H1 (cell line): ENCODE results near the gene HNF4A. TPM values are rescaled to one million over a fixed set of nuclear protein-coding genes. Genes with fewer than 3 reads are reported as not detected.

Experiments used
- CTCF ChIA-PET: fragments of 300-600 bp; sonication (Branson Sonifier 250); formaldehyde crosslinking; loops from one replicate; lab custom pipeline; 2021; ENCODE audit not compliant: partially characterized antibody; lab: Charles Lee
- POLR2A ChIA-PET: fragments of 300-600 bp; sonication (Branson Sonifier 250); formaldehyde crosslinking; loops from one replicate; lab custom pipeline; 2021; ENCODE audit warnings: inconsistent platforms; ENCODE audit not compliant: partially characterized antibody; lab: Charles Lee
- DNase-seq, 2 experiments: peaks; one replicate each; pipeline versions ENCODE4 v3.0.0 to v3.0.0-alpha.2; 2010 to 2022; ENCODE audit warnings: low spot score in 2 of 2, low read depth in 1 of 2, mixed read lengths in 1 of 2
- FAIRE-seq: peaks from 2 replicates; lab custom pipeline; 2011; peaks lifted over from hg19 to GRCh38; lab: Jason Lieb, UNC
- H2AFZ ChIP-seq: 2 replicates; pipeline ENCODE4 v1.8.1; 2012; ENCODE audit warnings: low read length, inconsistent platforms
- H2AK5ac ChIP-seq: 2 replicates; pipeline ENCODE4 v1.6.1; 2013; ENCODE audit warnings: low read depth, low read length
- H2BK120ac ChIP-seq: replicated peaks from 2 replicates; pipeline ENCODE3; 2013; ENCODE audit warnings: low read depth, low read length, inconsistent platforms
- H2BK12ac ChIP-seq: 2 replicates; pipeline ENCODE4 v1.6.1; 2013; ENCODE audit warnings: low read depth, low read length
- H2BK15ac ChIP-seq: 2 replicates; pipeline ENCODE4 v1.6.1; 2013; ENCODE audit warnings: low read length
- H2BK20ac ChIP-seq: 2 replicates; pipeline ENCODE4 v1.6.1; 2013; ENCODE audit warnings: low read length
- H2BK5ac ChIP-seq: 2 replicates; pipeline ENCODE4 v1.6.1; 2013; ENCODE audit warnings: low read depth, low read length
- H3K14ac ChIP-seq: 2 replicates; pipeline ENCODE4 v1.6.1; 2013; ENCODE audit warnings: inconsistent platforms; ENCODE audit not compliant: insufficient read length
- H3K18ac ChIP-seq: 2 replicates; pipeline ENCODE4 v1.6.1; 2013; ENCODE audit warnings: low read length; ENCODE audit errors: extremely low read depth
- H3K23ac ChIP-seq: 2 replicates; pipeline ENCODE4 v1.6.1; 2013; ENCODE audit warnings: inconsistent platforms; ENCODE audit not compliant: insufficient read length
- H3K23me2 ChIP-seq: 2 replicates; pipeline ENCODE4 v1.6.1; 2013; ENCODE audit warnings: low read depth, low read length
- H3K27ac ChIP-seq: 2 replicates; pipeline ENCODE4 v1.6.1; 2011; ENCODE audit warnings: low read depth, low read length, inconsistent platforms
- H3K27me3 ChIP-seq, 4 experiments: replicated peaks in 1 of 4; 1 replicate in 1 of 4; 2 replicates in 3 of 4; pipeline versions ENCODE4 v1.6.1 to v1.8.1; 2011 to 2013; ENCODE audit warnings: low read length in 3 of 4, mild to moderate bottlenecking in 3 of 4, inconsistent platforms in 2 of 4, mixed read lengths in 2 of 4, moderate library complexity in 1 of 4; ENCODE audit not compliant: control insufficient read depth in 3 of 4, insufficient read depth in 3 of 4; ENCODE audit errors: extremely low read depth in 1 of 4
- H3K36me3 ChIP-seq, 4 experiments: 2 replicates each; pipeline versions ENCODE4 v1.6.1 to v1.8.1; 2011 to 2013; ENCODE audit warnings: mild to moderate bottlenecking in 4 of 4, low read length in 3 of 4, moderate library complexity in 2 of 4, control low read depth in 1 of 4, inconsistent platforms in 1 of 4; ENCODE audit not compliant: insufficient read depth in 4 of 4, control insufficient read depth in 2 of 4
- H3K4ac ChIP-seq: replicated peaks from 2 replicates; pipeline ENCODE3; 2013; ENCODE audit warnings: low read length, low read depth, mixed read lengths, inconsistent platforms; ENCODE audit not compliant: insufficient read length
- H3K4me1 ChIP-seq, 4 experiments: replicated peaks in 1 of 4; 1 replicate in 1 of 4; 2 replicates in 3 of 4; pipeline versions ENCODE4 v1.6.1 to v1.8.1; 2011 to 2013; ENCODE audit warnings: low read length in 3 of 4, inconsistent platforms in 2 of 4, mixed read lengths in 1 of 4; ENCODE audit not compliant: insufficient read depth in 4 of 4, control insufficient read depth in 3 of 4
- H3K4me2 ChIP-seq, 2 experiments: 2 replicates each; pipeline versions ENCODE4 v1.6.1 to v1.8.1; 2011 to 2013; ENCODE audit warnings: low read depth in 2 of 2, low read length in 2 of 2, control low read depth in 1 of 2, inconsistent platforms in 1 of 2, mild to moderate bottlenecking in 1 of 2; ENCODE audit not compliant: insufficient read depth in 1 of 2
- H3K4me3 ChIP-seq, 4 experiments: fragments of 200-600, 300-600 bp in 1 of 4; sonication (generic), shearing (Covaris generic), sonication (Bioruptor Twin) in 1 of 4; 2 replicates each; pipeline versions ENCODE4 v1.5.1 to v1.8.1; 2011 to 2016; ENCODE audit warnings: low read length in 4 of 4, low read depth in 3 of 4, control low read depth in 2 of 4, inconsistent platforms in 2 of 4, mild to moderate bottlenecking in 2 of 4, mixed read lengths in 1 of 4, moderate library complexity in 1 of 4; ENCODE audit not compliant: insufficient read depth in 2 of 4; ENCODE audit errors: extremely low read depth in 1 of 4
- H3K56ac ChIP-seq: replicated peaks from 2 replicates; pipeline ENCODE3; 2013; ENCODE audit warnings: low read depth, mild to moderate bottlenecking, mixed read lengths, low read length, inconsistent platforms; ENCODE audit not compliant: insufficient read length
- H3K79me1 ChIP-seq: 2 replicates; pipeline ENCODE4 v1.6.1; 2013; ENCODE audit warnings: low read depth, low read length, control low read depth
- H3K79me2 ChIP-seq, 2 experiments: 2 replicates each; pipeline versions ENCODE4 v1.6.1 to v1.8.1; 2012 to 2013; ENCODE audit warnings: low read length in 2 of 2, mild to moderate bottlenecking in 2 of 2, inconsistent platforms in 1 of 2; ENCODE audit not compliant: insufficient read depth in 2 of 2, control insufficient read depth in 1 of 2
- H3K9ac ChIP-seq, 4 experiments: replicated peaks in 1 of 4; 1 replicate in 1 of 4; 2 replicates in 3 of 4; pipeline versions ENCODE4 v1.6.1 to v1.8.1; 2011 to 2013; ENCODE audit warnings: low read depth in 3 of 4, low read length in 3 of 4, control low read depth in 2 of 4, mild to moderate bottlenecking in 2 of 4, moderate library complexity in 2 of 4, inconsistent platforms in 1 of 4; ENCODE audit errors: extremely low read depth in 1 of 4
- H3K9me3 ChIP-seq, 2 experiments: 2 replicates each; pipeline versions ENCODE4 v1.6.1 to v1.8.1; 2012 to 2013; ENCODE audit warnings: mild to moderate bottlenecking in 2 of 2, moderate library complexity in 2 of 2, control low read depth in 1 of 2, inconsistent platforms in 1 of 2, low read depth in 1 of 2, low read length in 1 of 2, mixed read lengths in 1 of 2; ENCODE audit not compliant: insufficient read depth in 2 of 2
- H4K20me1 ChIP-seq, 2 experiments: replicated peaks in 1 of 2; 2 replicates each; pipeline versions ENCODE3 to v1.8.1; 2011 to 2013; ENCODE audit warnings: inconsistent platforms in 2 of 2, low read length in 2 of 2, mild to moderate bottlenecking in 1 of 2; ENCODE audit not compliant: insufficient read depth in 2 of 2, control insufficient read depth in 1 of 2
- H4K5ac ChIP-seq: 2 replicates; pipeline ENCODE4 v1.6.1; 2013; ENCODE audit warnings: low read length, low read depth, mixed read lengths, inconsistent platforms; ENCODE audit not compliant: insufficient read length
- H4K8ac ChIP-seq: 2 replicates; pipeline ENCODE4 v1.8.0; 2013; ENCODE audit warnings: mild to moderate bottlenecking, moderate library complexity, low read length, inconsistent platforms; ENCODE audit not compliant: insufficient read depth; ENCODE audit errors: extremely low read depth
- H4K91ac ChIP-seq: replicated peaks from 2 replicates; pipeline ENCODE3; 2013; ENCODE audit warnings: low read length, mixed read lengths, inconsistent platforms; ENCODE audit not compliant: insufficient read length
- BCL11A ChIP-seq, 2 experiments: IDR thresholded peaks; one replicate each; pipeline ENCODE4 v1.6.1; 2011; ENCODE audit warnings: low read depth in 2 of 2, low read length in 2 of 2, mild to moderate bottlenecking in 2 of 2
- SAP30 ChIP-seq: fragments of 300-600 bp; sonication (generic); IDR thresholded peaks from 2 replicates; pipeline ENCODE4 v1.7.1; 2012; ENCODE audit warnings: low read length, moderate library complexity, mild to moderate bottlenecking, inconsistent platforms; ENCODE audit not compliant: insufficient read depth, insufficient replicate concordance
- WGBS, 2 experiments: shearing (Covaris generic) in 1 of 2; methylation state at CpG; one replicate each; pipeline versions ENCODE4 v1.1.6 to v1.1.7; 2013 to 2015; ENCODE audit warnings: low lambda C conversion rate in 2 of 2, mixed read lengths in 2 of 2, inconsistent platforms in 1 of 2, low coverage in 1 of 2, missing lambda C conversion rate in 1 of 2; ENCODE audit not compliant: insufficient replicate concordance in 2 of 2, insufficient coverage in 1 of 2, insufficient read length in 1 of 2; ENCODE audit errors: extremely low coverage in 1 of 2, missing lambda C conversion rate in 1 of 2; 5-methylcytosine and 5-hydroxymethylcytosine counted together
- polyA plus RNA-seq, 7 experiments: library from polyadenylated mRNA; depleted of rRNA in 3 of 7; stranded (reverse) in 5 of 7; unstranded in 2 of 7; fragments of >200 nt in 5 of 7; fragments of 200-250 nt in 2 of 7; gene quantifications; 1 replicate in 5 of 7; 2 replicates in 1 of 7; 4 replicates in 1 of 7; pipeline versions ENCODE4 v1.2.1 to v1.2.3, GENCODE V29; 2011 to 2013; ENCODE audit warnings: missing spikeins in 2 of 7, mixed read lengths in 2 of 7
- total RNA-seq: library from RNA; stranded (reverse); fragmentation: NEBNext Ultra II Directional; extraction: Animal tissue kit (Norgen Biotek cat#: 25700); gene quantifications from 2 replicates; pipeline ENCODE4 v1.2.1, GENCODE V29; 2021

HNF4A gene
- total and polyA plus RNA-seq, 2 of the 8 experiments (the other 6 are each of a cell fraction or from before 2014, with no cell fraction given) = 0.03 TPM; not detected in 1

DNA sequence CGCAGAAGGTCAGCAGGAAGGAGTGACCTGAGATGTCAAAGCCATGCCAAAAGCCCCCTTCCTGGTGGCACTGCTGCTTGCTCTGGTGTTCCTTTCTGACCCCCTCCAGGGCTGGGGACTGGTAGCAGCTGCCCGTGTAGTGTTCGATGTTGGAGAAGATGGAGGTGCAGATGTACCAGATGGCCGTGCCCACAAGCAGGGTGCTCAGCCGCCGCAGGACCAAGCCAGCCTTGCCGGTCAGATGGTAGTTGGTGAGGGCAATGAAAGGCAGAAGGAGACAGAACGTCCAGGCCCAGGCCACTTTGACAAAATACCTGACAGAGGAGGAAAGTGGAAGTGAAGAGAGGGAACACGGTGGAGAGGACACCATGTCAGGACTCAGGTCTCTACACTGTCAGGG, 48.6 kb upstream of the HNF4A start:
- FAIRE-seq (no peak), DNase-seq (no peak)
- Histone ChIP-seq H3K4me1 (peaks cover 0 to 5% (median 2%) of the 10 kb centered on the region in 4 experiments; a peak in 2 of 7 replicates), H3K18ac (no peak overlapping the region), H2BK15ac (no peak overlapping the region), H2BK20ac (no peak overlapping the region), H3K79me2 (no peaks in the 10 kb centered on the region), H4K5ac (no peak overlapping the region), H3K4me2 (no peak overlapping the region), H3K27me3 (peaks cover 0 to 15% (median 7%) of the 10 kb centered on the region in 4 experiments; a peak in 4 of 7 replicates), H3K9ac (no peak overlapping the region), H2AFZ (no peak overlapping the region), H3K23ac (no peak overlapping the region), H3K27ac (no peak overlapping the region), H2AK5ac (no peak overlapping the region), H4K20me1 (no peaks in the 10 kb centered on the region), H3K79me1 (no peaks in the 10 kb centered on the region; the same call in 1 of the 2 replicates), H3K9me3 (no peaks in the 10 kb centered on the region), H2BK5ac (no peak overlapping the region), H3K14ac (no peak overlapping the region), H3K23me2 (peaks cover 5% of the 10 kb centered on the region), H4K91ac (no peak overlapping the region), H2BK12ac (no peak overlapping the region), H3K36me3 (no peaks in the 10 kb centered on the region), H4K8ac (no peak overlapping the region), H3K56ac (no peak overlapping the region), H2BK120ac (no peak overlapping the region), H3K4ac (no peak overlapping the region), H3K4me3 (no peak overlapping the region)
- TF ChIP-seq SAP30 (no peak), BCL11A (IDR thresholded peaks at IDR 0.05; ENCODE audit: low read depth in 2 of 2, low read length in 2 of 2) (no peak)
- CTCF ChIA-PET = interaction anchor here (0.5 to 1.1 kb wide), 2 partner anchors 28 to 58 kb away, joined by 4 read pairs; no protein-coding TSS in a partner anchor
- POLR2A ChIA-PET = no interaction called here
- WGBS, 2 experiments = 79% methylated on average over 9 of the region's 9 CpGs; no CpG with 5 or more reads in 1 of the 2 experiments
